Fibroblast of villous mesenchyme (primary cell): Measurements from ENCODE around the gene SCYGR3. TPM values are rescaled to one million over a fixed set of nuclear protein-coding genes. Genes with fewer than 3 reads are reported as not detected.

Experiments
- DNase-seq: peaks from one replicate; pipeline ENCODE4 v3.0.0-alpha.2; 2010; ENCODE audit warnings: low read depth
- H3K4me3 ChIP-seq: 2 replicates; pipeline ENCODE4 v1.5.1; 2011; ENCODE audit warnings: low read depth, mild to moderate bottlenecking, low read length
- CTCF ChIP-seq: IDR thresholded peaks from 2 replicates; pipeline ENCODE4 v1.5.1; 2012; ENCODE audit warnings: low read depth, mild to moderate bottlenecking, low read length; ENCODE audit not compliant: insufficient read depth
- total RNA-seq: library from RNA; depleted of rRNA; stranded (reverse); fragments of >200 nt; gene quantifications from 2 replicates; pipeline ENCODE4 v1.2.3, GENCODE V29; 2012

Gene SCYGR3
- not detected in 2 replicates for total RNA-seq

GRCh38 chr2:227614740-227615139, at the start of gene SCYGR3:
TSS of gene SCYGR3 (minus strand) at chr2:227614840. CDS start at chr2:227614840, 0 bp downstream.
- DNase-seq = no peak
- TF ChIP-seq CTCF = no peak
- no peak within 1 kb of the TSS for H3K4me3 ChIP-seq

- no peak overlapping the region for H3K4me3 ChIP-seq
- no peak for TF ChIP-seq CTCF
- DNase-seq = no peak
Observed at GRCh38 chr2:227661827-227662226, 47.2 kb upstream of the SCYGR3 start.

DNA sequence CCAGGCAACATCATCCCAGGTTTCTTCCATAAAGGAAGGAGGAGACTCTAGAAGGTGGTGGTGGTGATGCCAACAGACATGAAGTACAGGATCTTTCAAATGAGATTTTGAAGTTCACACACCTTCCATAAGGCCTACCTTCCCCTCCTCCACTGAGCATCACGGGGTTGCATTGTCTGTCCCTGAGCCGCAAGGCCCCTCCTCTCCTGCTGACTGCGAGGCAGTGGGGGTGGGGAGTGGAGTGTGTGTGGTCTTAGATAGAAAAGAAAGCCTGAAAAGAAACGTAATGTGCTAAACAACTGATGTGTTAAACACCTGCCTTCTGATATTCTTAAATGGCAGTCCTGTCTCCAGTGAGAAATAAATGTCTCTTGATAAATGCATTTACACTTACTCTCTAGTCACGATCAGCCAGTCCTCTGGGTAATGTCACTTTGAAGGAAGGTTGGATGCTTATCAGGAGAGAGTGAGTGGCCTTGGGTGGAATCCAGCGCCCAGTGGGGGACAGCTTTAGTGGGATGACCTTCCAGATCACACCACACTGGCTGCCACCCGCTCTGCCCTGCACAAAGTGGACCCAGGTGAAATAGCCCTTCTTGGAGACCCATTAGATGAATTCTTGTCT, 46.5 kb upstream of the SCYGR3 start:
- TF ChIP-seq CTCF = no peak
- H3K4me3 ChIP-seq = no peak overlapping the region
- no peak for DNase-seq

DNA sequence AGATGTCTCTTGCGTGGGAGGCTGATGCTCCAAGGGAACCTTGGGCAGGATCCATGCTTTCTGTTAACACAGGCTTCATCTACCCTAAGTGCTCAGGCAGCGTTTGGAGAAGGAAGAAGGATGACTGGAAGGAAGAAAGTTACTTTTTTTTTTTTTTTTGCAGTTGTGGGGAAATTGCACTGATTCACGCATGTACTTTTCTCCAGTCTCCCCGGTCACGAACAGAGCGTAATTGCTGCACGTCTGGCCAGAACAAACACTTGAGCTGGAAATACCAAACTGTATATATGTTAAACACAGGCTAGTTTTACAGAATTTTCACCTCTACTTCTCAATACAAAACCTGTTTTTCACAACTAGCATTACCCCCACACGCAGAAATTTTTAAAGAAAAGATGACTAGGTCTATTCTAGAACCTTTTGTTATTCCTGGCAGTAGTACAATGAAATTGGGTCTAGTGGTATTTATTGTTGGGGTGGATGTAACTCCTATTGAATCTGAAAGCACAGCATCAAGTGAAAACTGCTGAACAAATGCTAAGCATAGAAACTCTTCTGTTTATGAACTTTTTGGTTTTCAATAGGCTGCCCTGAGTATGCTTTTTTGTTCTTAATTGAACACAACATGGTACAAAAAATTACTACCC, 42.7 kb upstream of the SCYGR3 start:
- DNase-seq = peak; percentile 22
- TF ChIP-seq CTCF = no peak
- no peak overlapping the region for H3K4me3 ChIP-seq

- TF ChIP-seq CTCF = no peak
- H3K4me3 ChIP-seq = no peak overlapping the region
Observed at GRCh38 chr2:227655454-227655853, 40.8 kb upstream of the SCYGR3 start.

GRCh38 chr2:227654426-227654825, 39.8 kb upstream of the SCYGR3 start:
- DNase-seq = no peak
- no peak for TF ChIP-seq CTCF
- H3K4me3 ChIP-seq = no peak overlapping the region

More at GRCh38 chr2:227655454-227655853, 40.8 kb upstream of the SCYGR3 start:
- DNase-seq = peak; percentile 90
